WTC11 (cell line): ENCODE measurements around the gene SNX18. TPM values are rescaled to one million over a fixed set of nuclear protein-coding genes. Genes with fewer than 3 reads are reported as not detected.

ENCODE experiments used
- ATAC-seq: fragments of 200-7000 bp; cut with Tn5 transposase; 2 replicates; pipeline ENCODE4 v1.10.0; 2021; ENCODE audit warnings: mild to moderate bottlenecking, moderate library complexity
- CTCF ChIA-PET: fragments of 300-600 bp; sonication (Branson Sonifier 250); formaldehyde crosslinking; loops from one replicate; lab custom pipeline; 2021; ENCODE audit warnings: antibody characterized with exemption; lab: Charles Lee
- POLR2A ChIA-PET: fragments of 350-600 bp; sonication (Branson Sonifier 250); formaldehyde crosslinking; loops from one replicate; lab custom pipeline; 2021; ENCODE audit warnings: antibody characterized with exemption; lab: Charles Lee
- DNase-seq: peaks from one replicate; pipeline ENCODE4 v3.0.0; 2021; ENCODE audit warnings: low spot score
- H3K27ac Mint-ChIP-seq: 2 replicates; pipeline ENCODE4 v1.8.0; 2021; ENCODE audit warnings: mixed read lengths
- H3K27me3 Mint-ChIP-seq: 2 replicates; pipeline ENCODE4 v1.8.0; 2021; ENCODE audit warnings: low read depth, mild to moderate bottlenecking, moderate library complexity, mixed read lengths
- H3K36me3 Mint-ChIP-seq: 2 replicates; pipeline ENCODE4 v1.8.0; 2021; ENCODE audit warnings: mixed read lengths
- H3K4me1 Mint-ChIP-seq: 2 replicates; pipeline ENCODE4 v1.8.0; 2022; ENCODE audit warnings: mixed read lengths
- H3K4me3 Mint-ChIP-seq: 2 replicates; pipeline ENCODE4 v1.8.0; 2021; ENCODE audit warnings: mild to moderate bottlenecking, moderate library complexity, mixed read lengths
- H3K9me3 Mint-ChIP-seq: 2 replicates; pipeline ENCODE4 v1.8.0; 2021; ENCODE audit warnings: mixed read lengths
- ATF1 ChIP-seq: sonication (generic); formaldehyde crosslinking; IDR thresholded peaks from 2 replicates; pipeline ENCODE4 v1.8.1; 2023; ENCODE audit warnings: mild to moderate bottlenecking, moderate library complexity, missing genetic modification reagents
- ATF2 ChIP-seq: sonication (generic); formaldehyde crosslinking; IDR thresholded peaks from 2 replicates; pipeline ENCODE4 v1.8.1; 2022; ENCODE audit warnings: low read depth, missing genetic modification reagents, borderline replicate concordance
- CBFB ChIP-seq: sonication (generic); formaldehyde crosslinking; IDR thresholded peaks from 2 replicates; pipeline ENCODE4 v1.8.1; 2022; ENCODE audit warnings: mild to moderate bottlenecking, low read depth, missing genetic modification reagents
- EMX1 ChIP-seq: fragments of 250-450 bp; sonication (Bioruptor Pico); IDR thresholded peaks from 2 replicates; pipeline ENCODE4 v1.8.0; 2021; ENCODE audit warnings: mild to moderate bottlenecking
- FOXJ3 ChIP-seq: sonication (generic); formaldehyde crosslinking; IDR thresholded peaks from 2 replicates; pipeline ENCODE4 v1.9.0; 2021; ENCODE audit warnings: missing genetic modification reagents, mild to moderate bottlenecking, borderline replicate concordance
- FOXK1 ChIP-seq: sonication (generic); formaldehyde crosslinking; IDR thresholded peaks from 2 replicates; pipeline ENCODE4 v1.8.0; 2022; ENCODE audit warnings: mild to moderate bottlenecking, moderate library complexity, missing genetic modification reagents
- HMGA2 ChIP-seq: fragments of 250-450 bp; sonication (Bioruptor Pico); IDR thresholded peaks from 2 replicates; pipeline ENCODE4 v1.4.0; 2021; ENCODE audit warnings: mild to moderate bottlenecking, moderate library complexity
- HMGXB4 ChIP-seq: sonication (generic); formaldehyde crosslinking; IDR thresholded peaks from 2 replicates; pipeline ENCODE4 v1.8.1; 2023; ENCODE audit warnings: mild to moderate bottlenecking, moderate library complexity, missing genetic modification reagents
- IRF2 ChIP-seq: sonication (generic); formaldehyde crosslinking; IDR thresholded peaks from 2 replicates; pipeline ENCODE4 v1.8.0; 2022; ENCODE audit warnings: low read depth, missing genetic modification reagents, borderline replicate concordance
- JUN ChIP-seq: sonication (generic); formaldehyde crosslinking; IDR thresholded peaks from 2 replicates; pipeline ENCODE4 v1.8.0; 2023; ENCODE audit warnings: mild to moderate bottlenecking, missing genetic modification reagents
- MLX ChIP-seq: sonication (generic); formaldehyde crosslinking; IDR thresholded peaks from 2 replicates; pipeline ENCODE4 v1.8.1; 2023; ENCODE audit warnings: mild to moderate bottlenecking, missing genetic modification reagents, moderate library complexity
- NFATC4 ChIP-seq: fragments of 250-450 bp; sonication (Bioruptor Pico); IDR thresholded peaks from 2 replicates; pipeline ENCODE4 v1.9.0; 2021; ENCODE audit warnings: mild to moderate bottlenecking
- NFE2L1 ChIP-seq: sonication (generic); formaldehyde crosslinking; IDR thresholded peaks from 2 replicates; pipeline ENCODE4 v1.8.1; 2023; ENCODE audit warnings: missing genetic modification reagents
- PREB ChIP-seq: sonication (generic); formaldehyde crosslinking; IDR thresholded peaks from 2 replicates; pipeline ENCODE4 v1.8.1; 2022; ENCODE audit warnings: mild to moderate bottlenecking, missing genetic modification reagents, moderate library complexity, borderline replicate concordance
- SOX15 ChIP-seq: fragments of 250-450 bp; sonication (Bioruptor Pico); IDR thresholded peaks from 2 replicates; pipeline ENCODE4 v1.9.0; 2021; ENCODE audit warnings: mild to moderate bottlenecking
- SP1 ChIP-seq: sonication (generic); formaldehyde crosslinking; conservative IDR thresholded peaks from 2 replicates; pipeline ENCODE4 v1.8.1; 2022; ENCODE audit warnings: missing genetic modification reagents
- ZBTB21 ChIP-seq: sonication (generic); formaldehyde crosslinking; IDR thresholded peaks from 2 replicates; pipeline ENCODE4 v1.8.1; 2023; ENCODE audit warnings: mild to moderate bottlenecking, missing genetic modification reagents, borderline replicate concordance
- ZMAT4 ChIP-seq: fragments of 250-450 bp; sonication (Bioruptor Pico); IDR thresholded peaks from 2 replicates; pipeline ENCODE4 v1.9.0; 2021; ENCODE audit warnings: mild to moderate bottlenecking
- ZNF121 ChIP-seq: sonication (generic); formaldehyde crosslinking; IDR thresholded peaks from 2 replicates; pipeline ENCODE4 v1.8.0; 2023; ENCODE audit warnings: missing genetic modification reagents
- ZNF219 ChIP-seq: sonication (generic); formaldehyde crosslinking; IDR thresholded peaks from 2 replicates; pipeline ENCODE4 v1.8.0; 2023; ENCODE audit warnings: missing genetic modification reagents, mild to moderate bottlenecking, borderline replicate concordance
- ZNF232 ChIP-seq: sonication (generic); formaldehyde crosslinking; IDR thresholded peaks from 2 replicates; pipeline ENCODE4 v1.8.0; 2022; ENCODE audit warnings: mild to moderate bottlenecking, missing genetic modification reagents
- total RNA-seq: library from RNA; stranded (reverse); gene quantifications from 3 replicates; pipeline ENCODE4 v1.2.3, GENCODE V29; 2021

SNX18 gene
- total RNA-seq, 1 experiment from 2014 or later, result 24.6 TPM

GRCh38 chr5:54544044-54544443 lies 26.5 kb downstream of the SNX18 start:
- POLR2A ChIA-PET, result no interaction called here
- Mint-ChIP-seq H3K9me3 (peaks cover 3% of the 10 kb centered on the region; the same call in 1 of the 2 replicates), H3K36me3 (no peaks in the 10 kb centered on the region; the same call in 1 of the 2 replicates), H3K27me3 (no peaks in the 10 kb centered on the region), H3K4me1 (no peaks in the 10 kb centered on the region), H3K27ac (peak overlapping the region; percentile 9; the same call in 1 of the 2 replicates), H3K4me3 (no peak overlapping the region)
- DNase-seq (no peak), ATAC-seq (no peak)
- CTCF ChIA-PET, result interaction anchor here (0.9 kb wide), 1 partner anchor 300 kb away, joined by 5 read pairs; no protein-coding TSS in a partner anchor
- no peak for TF ChIP-seq ATF1 (CRISPR knock-in tag)

GRCh38 chr5:54545796-54546195 lies 28.2 kb downstream of the SNX18 start:
- no peaks in the 10 kb centered on the region for H3K27me3 Mint-ChIP-seq
- H3K9me3 Mint-ChIP-seq, result no peaks in the 10 kb centered on the region
- no peak overlapping the region for H3K27ac Mint-ChIP-seq
- no peaks in the 10 kb centered on the region for H3K4me1 Mint-ChIP-seq
- ATAC-seq (no peak), DNase-seq (no peak)
- ChIA-PET POLR2A (no interaction called here), CTCF (no interaction called here)
- no peaks in the 10 kb centered on the region; the same call in 1 of the 2 replicates for H3K36me3 Mint-ChIP-seq
- TF ChIP-seq IRF2 (CRISPR knock-in tag) (no peak), FOXK1 (CRISPR knock-in tag) (no peak), SP1 (no peak), EMX1 (no peak), ATF2 (no peak), HMGA2 (CRISPR knock-in tag) (no peak)
- TF ChIP-seq, all 79 proteins: peak for 0
- no peak overlapping the region for H3K4me3 Mint-ChIP-seq

GRCh38 chr5:54547711-54548250 lies 30.2 kb downstream of the SNX18 start:
- Mint-ChIP-seq H3K4me1 (no peaks in the 10 kb centered on the region), H3K36me3 (no peaks in the 10 kb centered on the region; the same call in 1 of the 2 replicates), H3K4me3 (no peak overlapping the region), H3K27me3 (no peaks in the 10 kb centered on the region), H3K9me3 (peaks cover 4% of the 10 kb centered on the region; the same call in 1 of the 2 replicates), H3K27ac (no peak overlapping the region)
- ATAC-seq (no peak), DNase-seq (no peak)
- ChIA-PET CTCF (interaction anchor here (1.1 kb wide), 1 partner anchor 29 kb away, joined by 3 read pairs; no protein-coding TSS in a partner anchor), POLR2A (no interaction called here)
- TF ChIP-seq NFATC4, result no peak

- DNase-seq, result no peak
- Mint-ChIP-seq H3K4me1 (no peaks in the 10 kb centered on the region), H3K4me3 (no peak overlapping the region), H3K36me3 (no peaks in the 10 kb centered on the region), H3K27ac (no peak overlapping the region), H3K27me3 (no peaks in the 10 kb centered on the region), H3K9me3 (peaks cover 5% of the 10 kb centered on the region; the same call in 1 of the 2 replicates)
- POLR2A ChIA-PET, result no interaction called here
- CTCF ChIA-PET, result no interaction called here
- ATAC-seq, result no peak
- TF ChIP-seq ZBTB21 (CRISPR knock-in tag) (no peak), NFE2L1 (CRISPR knock-in tag) (no peak), SOX15 (CRISPR knock-in tag) (no peak), ZNF121 (CRISPR knock-in tag) (no peak)
Measured at GRCh38 chr5:54548565-54548964, 31.0 kb downstream of the SNX18 start.

GRCh38 chr5:54551292-54551691 lies 33.7 kb downstream of the SNX18 start:
- DNase-seq (no peak), ATAC-seq (no peak)
- H3K4me3 Mint-ChIP-seq, result no peak overlapping the region
- no peaks in the 10 kb centered on the region for H3K36me3 Mint-ChIP-seq
- H3K4me1 Mint-ChIP-seq, result no peaks in the 10 kb centered on the region
- TF ChIP-seq ZMAT4 (no peak), CBFB (CRISPR knock-in tag) (no peak), ZNF232 (no peak), JUN (CRISPR knock-in tag) (no peak), PREB (no peak), SOX15 (CRISPR knock-in tag) (no peak), MLX (CRISPR knock-in tag) (no peak), ZNF121 (CRISPR knock-in tag) (no peak), HMGXB4 (no peak), FOXJ3 (CRISPR knock-in tag) (no peak), ZNF219 (no peak)
- no peak overlapping the region for H3K27ac Mint-ChIP-seq
- POLR2A ChIA-PET, result no interaction called here
- CTCF ChIA-PET, result no interaction called here
- no peaks in the 10 kb centered on the region for H3K27me3 Mint-ChIP-seq
- H3K9me3 Mint-ChIP-seq, result peaks cover 5% of the 10 kb centered on the region; the same call in 1 of the 2 replicates
